ENCODE data around the gene NMNAT3. TPM values are rescaled to one million over a fixed set of nuclear protein-coding genes. Genes with fewer than 3 reads are reported as not detected.

The NMNAT3 gene
- total RNA-seq, 2 experiments from 2014 or later: 1.1 to 2.3 TPM

DNA sequence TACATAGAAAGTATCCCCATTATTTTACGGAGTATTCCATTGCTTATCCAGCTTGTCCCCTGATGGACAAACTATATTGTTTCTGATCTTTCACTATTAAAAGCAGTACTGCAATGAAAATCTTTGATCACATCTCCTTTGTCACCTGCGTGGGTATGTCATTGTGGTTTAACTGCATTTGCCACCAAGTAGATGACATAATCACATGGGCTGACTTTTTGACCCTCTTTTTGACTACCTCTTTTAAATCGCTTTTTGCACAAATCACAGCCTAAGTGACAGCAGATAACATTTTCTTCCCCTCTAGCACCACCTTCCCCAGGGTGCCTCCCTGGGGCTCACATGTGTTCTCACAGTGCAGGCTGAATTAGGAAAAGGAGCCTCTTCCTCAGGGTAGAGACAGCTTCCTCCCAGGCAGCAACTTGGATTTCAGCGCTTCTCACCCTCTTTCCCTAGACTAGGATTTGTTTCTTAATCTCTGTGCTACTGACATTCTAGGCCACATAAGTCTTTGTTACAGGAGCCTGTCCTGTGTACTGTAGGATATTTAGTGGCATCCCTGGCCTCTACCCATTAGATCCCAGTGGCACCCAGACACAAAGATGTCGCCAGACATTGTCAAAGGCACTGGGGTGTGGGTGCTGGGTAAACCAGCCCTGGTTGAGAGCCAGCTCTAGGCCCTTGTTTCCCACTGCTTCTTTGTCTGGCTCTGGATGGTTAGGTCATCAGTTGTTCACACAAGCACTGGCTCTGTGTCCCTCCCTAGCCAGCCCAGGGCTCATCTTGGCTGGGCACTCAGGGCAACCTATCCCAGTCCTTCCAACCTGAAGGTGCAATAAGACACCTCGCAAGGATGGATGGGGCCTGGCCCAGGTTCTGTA is 136.9 kb downstream of the NMNAT3 start:
- Mint-ChIP-seq H3K4me3 (no peak overlapping the region), H3K36me3 (no peaks in the 10 kb centered on the region), H3K27me3 (peaks cover 40% of the 10 kb centered on the region), H3K4me1 (ENCODE audit: low read depth) (peaks cover 11% of the 10 kb centered on the region), H3K27ac (no peak overlapping the region), H3K9me3 (no peaks in the 10 kb centered on the region)
- ChIA-PET CTCF (no interaction called here), POLR2A (interaction anchor here (0.6 kb wide), 1 partner anchor 1615 kb away, joined by 3 read pairs; no protein-coding TSS in a partner anchor)
- no peak for DNase-seq
- intact Hi-C loops (cut with micrococcal nuclease): no loop called here

DNA sequence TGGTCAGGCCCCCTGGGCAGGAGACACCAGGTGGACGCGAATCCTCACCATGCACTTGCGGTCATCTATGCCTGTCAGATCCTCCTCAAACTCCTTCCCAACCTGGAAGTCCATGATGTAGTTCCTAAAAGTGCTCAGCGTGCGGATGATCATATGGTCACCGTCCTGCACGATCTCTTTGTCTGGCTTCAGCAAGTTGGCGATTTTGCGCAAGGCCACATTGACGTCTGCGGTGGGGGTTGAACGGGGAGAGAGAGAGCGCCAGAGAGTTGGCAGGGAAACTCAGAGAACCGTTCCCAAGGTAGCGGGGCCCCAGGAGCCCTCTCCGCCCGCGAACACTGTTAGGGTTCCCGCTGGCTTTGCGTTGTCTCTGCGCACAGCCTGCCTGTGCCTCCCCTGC is 139.0 kb downstream of the NMNAT3 start:
- H3K27ac Mint-ChIP-seq: no peak overlapping the region
- no peak overlapping the region for H3K4me3 Mint-ChIP-seq
- H3K36me3 Mint-ChIP-seq: no peaks in the 10 kb centered on the region
- H3K4me1 Mint-ChIP-seq (ENCODE audit: low read depth): peaks cover 11% of the 10 kb centered on the region
- intact Hi-C loops (cut with micrococcal nuclease): no loop called here
- DNase-seq: no peak
- no peaks in the 10 kb centered on the region for H3K9me3 Mint-ChIP-seq
- ChIA-PET CTCF (no interaction called here), POLR2A (no interaction called here)
- peaks cover 38% of the 10 kb centered on the region for H3K27me3 Mint-ChIP-seq

DNA sequence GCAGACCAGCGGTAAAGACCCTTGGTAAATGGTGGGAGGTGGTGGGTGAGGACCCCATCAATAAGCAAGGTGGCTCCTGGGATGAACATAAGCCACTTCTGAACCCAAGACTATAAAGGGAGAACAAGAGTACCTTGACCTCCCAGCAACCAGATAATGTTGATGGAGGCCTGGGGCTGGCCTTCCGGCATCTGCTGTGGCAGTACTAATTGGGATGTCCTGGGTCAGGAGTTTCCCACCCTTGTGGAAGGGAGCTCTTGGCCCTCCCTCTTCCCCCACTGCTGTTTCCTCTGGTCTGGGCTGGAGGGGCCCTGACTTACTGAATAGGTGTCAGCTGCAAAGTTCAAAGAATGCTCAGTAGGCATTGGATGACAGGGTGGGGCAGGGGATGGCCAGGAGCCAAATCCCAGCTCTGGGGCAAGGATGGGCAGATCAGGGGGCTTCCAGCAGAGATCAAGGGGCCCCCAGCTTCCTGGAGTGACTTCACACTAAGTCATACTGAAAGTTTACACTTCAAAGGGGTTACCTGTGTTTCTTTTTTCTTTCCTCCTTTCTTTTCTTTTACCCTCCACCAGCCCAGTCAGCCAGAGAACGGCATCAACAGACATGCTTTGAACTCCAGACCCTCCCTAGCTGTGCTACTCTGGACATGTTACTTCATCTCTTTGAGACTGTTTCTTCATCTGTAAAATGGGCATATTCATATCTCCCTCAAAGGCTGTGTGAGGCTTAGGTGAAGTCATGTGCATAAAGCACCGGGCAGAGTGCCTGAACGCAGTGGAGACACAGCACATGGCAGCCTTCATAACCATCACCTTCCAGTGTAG is 139.8 kb downstream of the NMNAT3 start:
- CTCF ChIA-PET: no interaction called here
- H3K36me3 Mint-ChIP-seq: no peaks in the 10 kb centered on the region
- no peak for DNase-seq
- H3K4me3 Mint-ChIP-seq: no peak overlapping the region
- POLR2A ChIA-PET: no interaction called here
- H3K27me3 Mint-ChIP-seq: peaks cover 37% of the 10 kb centered on the region
- H3K4me1 Mint-ChIP-seq (ENCODE audit: low read depth): peaks cover 11% of the 10 kb centered on the region
- intact Hi-C loops (cut with micrococcal nuclease): no loop called here
- H3K27ac Mint-ChIP-seq: no peak overlapping the region
- H3K9me3 Mint-ChIP-seq: no peaks in the 10 kb centered on the region

DNA sequence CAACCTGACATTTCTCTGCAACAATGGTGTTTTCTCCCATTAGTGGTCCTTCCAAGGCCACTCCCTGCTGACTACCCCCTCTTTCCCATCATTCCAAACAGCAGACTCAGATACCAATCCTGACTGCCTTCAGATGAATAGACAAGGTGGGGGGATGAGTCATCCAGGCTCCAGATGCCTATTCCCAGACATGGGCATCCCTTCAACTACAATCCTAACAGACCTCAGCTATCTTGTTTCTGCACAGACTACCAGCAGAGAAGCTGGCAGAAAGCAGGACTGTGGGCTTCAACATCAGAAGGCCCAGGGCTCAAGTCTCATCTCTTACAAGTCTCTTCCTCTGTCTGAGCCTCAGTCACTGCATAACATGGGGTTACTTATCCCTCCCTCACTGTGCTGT is 140.4 kb downstream of the NMNAT3 start:
- ChIA-PET POLR2A (no interaction called here), CTCF (no interaction called here)
- DNase-seq: no peak
- H3K27me3 Mint-ChIP-seq: peaks cover 37% of the 10 kb centered on the region
- H3K4me3 Mint-ChIP-seq: no peak overlapping the region
- H3K9me3 Mint-ChIP-seq: no peaks in the 10 kb centered on the region
- no peaks in the 10 kb centered on the region for H3K36me3 Mint-ChIP-seq
- no peak overlapping the region for H3K27ac Mint-ChIP-seq
- peaks cover 11% of the 10 kb centered on the region for H3K4me1 Mint-ChIP-seq (ENCODE audit: low read depth)
- intact Hi-C loops (cut with micrococcal nuclease): no loop called here

DNA sequence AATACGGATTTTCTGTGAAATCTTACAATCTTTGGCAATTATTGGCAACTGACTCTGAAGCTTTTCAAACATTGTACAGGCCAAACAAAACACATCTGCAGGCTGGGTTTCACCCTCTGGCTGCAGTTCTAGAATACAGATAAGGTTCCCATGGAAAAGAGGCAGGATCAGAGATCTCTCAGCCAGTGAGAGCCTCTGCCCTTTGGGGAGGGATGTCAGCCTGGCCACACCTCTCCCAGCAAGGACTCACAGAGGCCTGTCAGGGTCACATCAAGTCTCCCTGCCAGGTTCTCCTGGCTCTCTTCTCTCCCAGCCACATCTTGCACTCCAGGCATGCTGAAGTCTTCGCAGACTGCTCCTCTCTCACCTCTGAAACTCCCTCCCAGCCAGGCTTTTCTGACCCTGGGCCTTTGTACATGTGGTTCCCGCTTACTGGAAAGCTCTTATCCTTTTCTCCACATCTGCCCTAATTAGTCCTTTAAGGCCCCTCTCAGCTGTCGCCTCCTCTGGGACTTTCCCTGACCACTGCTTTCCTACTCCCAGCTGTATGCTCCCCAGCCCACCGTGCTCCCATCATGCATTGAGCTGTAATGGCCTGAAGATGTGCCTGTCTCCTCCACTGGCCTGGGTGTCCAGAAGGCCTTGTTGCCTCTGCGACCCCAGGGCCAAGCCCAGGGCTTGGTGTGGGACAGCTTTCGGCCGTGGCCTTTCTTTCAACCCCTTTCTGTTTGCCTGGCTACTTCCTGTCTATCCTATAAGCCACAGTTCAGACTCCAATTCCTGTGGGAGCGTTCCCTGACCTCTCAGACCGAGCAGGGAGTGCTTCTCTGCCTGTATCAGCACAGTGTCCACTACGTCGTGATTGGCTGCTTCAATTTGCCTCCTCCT is 142.5 kb downstream of the NMNAT3 start:
- Mint-ChIP-seq H3K27me3 (peaks cover 21% of the 10 kb centered on the region), H3K36me3 (no peaks in the 10 kb centered on the region), H3K27ac (no peak overlapping the region), H3K9me3 (no peaks in the 10 kb centered on the region), H3K4me1 (ENCODE audit: low read depth) (peaks cover 11% of the 10 kb centered on the region), H3K4me3 (no peak overlapping the region)
- intact Hi-C loops (cut with micrococcal nuclease): no loop called here
- ChIA-PET CTCF (no interaction called here), POLR2A (no interaction called here)
- no peak for DNase-seq

DNA sequence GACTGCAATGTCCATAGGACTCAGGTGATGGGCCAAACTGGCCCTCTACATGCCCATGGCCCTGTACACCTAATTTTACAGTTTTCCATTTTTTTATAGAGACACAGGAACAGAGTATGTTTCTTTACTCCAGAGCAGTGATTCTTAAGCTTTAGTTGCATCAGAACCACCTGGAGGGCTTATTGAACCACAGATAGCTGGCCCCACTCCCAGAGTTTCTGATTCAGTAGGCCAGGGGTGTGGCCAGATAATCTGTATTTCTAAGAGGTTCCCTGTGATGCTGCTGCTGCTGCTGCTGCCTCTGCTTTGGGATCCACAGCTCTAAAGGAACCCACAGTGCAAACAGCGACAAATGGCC is 143.3 kb downstream of the NMNAT3 start:
- intact Hi-C loops (cut with micrococcal nuclease): no loop called here
- POLR2A ChIA-PET: no interaction called here
- no peak overlapping the region for H3K27ac Mint-ChIP-seq
- H3K27me3 Mint-ChIP-seq: peaks cover 18% of the 10 kb centered on the region
- H3K4me1 Mint-ChIP-seq (ENCODE audit: low read depth): peaks cover 8% of the 10 kb centered on the region
- H3K9me3 Mint-ChIP-seq: no peaks in the 10 kb centered on the region
- no peak for DNase-seq
- CTCF ChIA-PET: no interaction called here
- no peak overlapping the region for H3K4me3 Mint-ChIP-seq
- H3K36me3 Mint-ChIP-seq: no peaks in the 10 kb centered on the region

DNA sequence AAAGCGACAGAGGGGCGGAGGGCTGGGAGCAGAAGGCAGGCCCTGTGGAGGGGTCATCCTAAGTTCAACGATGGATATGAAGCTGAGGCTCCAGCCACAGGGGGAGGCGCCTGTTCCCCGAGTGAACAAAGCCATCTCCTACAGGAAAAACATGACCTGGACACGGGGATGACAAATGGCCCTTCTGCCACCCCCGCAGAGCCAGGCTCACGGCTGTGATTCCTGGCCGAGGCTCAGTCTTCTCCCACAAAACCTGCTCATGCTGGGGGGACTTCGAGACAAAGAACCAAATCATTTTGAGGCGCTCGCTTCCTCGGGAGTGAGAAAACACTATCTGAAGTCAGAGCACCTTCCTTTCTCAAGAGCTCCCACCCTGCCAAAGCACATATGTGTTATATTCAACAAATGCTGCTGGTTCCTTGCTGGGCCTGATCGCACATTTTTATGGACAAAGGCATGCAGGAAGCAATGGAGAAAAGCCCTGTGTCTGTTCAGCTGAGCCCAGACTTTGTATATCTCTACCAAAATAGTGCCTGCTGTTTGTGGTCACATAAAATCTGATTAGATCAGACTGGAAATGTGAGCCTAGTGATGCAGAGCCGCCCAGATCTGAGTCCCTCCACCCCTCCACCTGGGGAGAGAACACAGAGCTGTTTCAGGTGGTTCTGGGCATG is 143.9 kb downstream of the NMNAT3 start:
- ChIA-PET CTCF (no interaction called here), POLR2A (no interaction called here)
- Mint-ChIP-seq H3K4me1 (ENCODE audit: low read depth) (peaks cover 7% of the 10 kb centered on the region), H3K36me3 (no peaks in the 10 kb centered on the region), H3K27me3 (peaks cover 17% of the 10 kb centered on the region), H3K4me3 (no peak overlapping the region), H3K9me3 (no peaks in the 10 kb centered on the region), H3K27ac (no peak overlapping the region)
- intact Hi-C loops (cut with micrococcal nuclease): no loop called here
- DNase-seq: no peak

DNA sequence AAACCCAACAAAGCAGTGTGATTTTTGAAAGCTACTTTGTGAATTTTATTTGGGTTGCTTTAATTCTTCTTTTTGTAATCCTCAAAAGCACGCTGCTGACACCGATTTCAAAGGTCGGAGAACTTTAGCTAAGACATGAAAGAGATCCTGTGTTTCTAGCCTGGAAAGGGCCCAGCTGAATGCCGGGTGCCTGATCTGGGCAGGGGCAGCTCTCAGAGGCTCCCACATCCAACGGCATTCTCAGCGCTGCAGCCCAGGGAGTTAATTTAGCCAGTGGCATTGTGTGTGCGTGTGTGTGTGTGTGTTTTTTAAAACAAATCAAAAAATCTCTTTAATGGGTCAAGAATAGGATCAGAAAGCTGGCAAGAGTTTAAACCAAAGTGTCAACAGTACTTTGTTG is 144.8 kb downstream of the NMNAT3 start:
- no peaks in the 10 kb centered on the region for H3K36me3 Mint-ChIP-seq

DNA sequence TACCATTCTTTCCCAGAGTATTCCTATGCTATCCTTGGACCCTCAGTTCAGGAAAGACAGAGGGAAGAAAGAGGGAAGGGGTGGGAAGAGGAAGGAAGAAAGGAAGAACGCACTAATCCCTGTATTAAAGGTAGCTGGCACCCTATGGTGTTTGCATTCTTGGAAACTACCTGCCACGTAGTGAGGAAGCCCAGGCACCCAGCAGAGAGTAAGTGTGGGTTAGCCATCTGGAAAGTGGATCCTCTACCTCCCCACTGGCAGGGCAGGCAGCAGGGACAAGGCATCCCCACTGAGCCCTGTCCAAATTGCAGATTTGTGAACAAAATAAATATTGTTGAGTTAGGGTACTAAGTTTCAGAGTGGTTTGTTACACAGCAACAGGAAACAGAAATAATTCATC is 147.1 kb downstream of the NMNAT3 start:
- Mint-ChIP-seq H3K36me3 (no peaks in the 10 kb centered on the region), H3K27ac (no peak overlapping the region), H3K9me3 (no peaks in the 10 kb centered on the region), H3K4me3 (no peak overlapping the region), H3K27me3 (no peaks in the 10 kb centered on the region), H3K4me1 (ENCODE audit: low read depth) (no peaks in the 10 kb centered on the region)
- ChIA-PET CTCF (no interaction called here), POLR2A (no interaction called here)
- intact Hi-C loops (cut with micrococcal nuclease): no loop called here
- DNase-seq: no peak

More for the DNA sequence above, 144.8 kb downstream of the NMNAT3 start:
- no peak for DNase-seq
- intact Hi-C loops (cut with micrococcal nuclease): no loop called here
- no peaks in the 10 kb centered on the region for H3K4me1 Mint-ChIP-seq (ENCODE audit: low read depth)
- H3K9me3 Mint-ChIP-seq: no peaks in the 10 kb centered on the region
- no peak overlapping the region for H3K4me3 Mint-ChIP-seq
- POLR2A ChIA-PET: no interaction called here
- no peak overlapping the region for H3K27ac Mint-ChIP-seq
- peaks cover 9% of the 10 kb centered on the region for H3K27me3 Mint-ChIP-seq
- CTCF ChIA-PET: no interaction called here

DNA sequence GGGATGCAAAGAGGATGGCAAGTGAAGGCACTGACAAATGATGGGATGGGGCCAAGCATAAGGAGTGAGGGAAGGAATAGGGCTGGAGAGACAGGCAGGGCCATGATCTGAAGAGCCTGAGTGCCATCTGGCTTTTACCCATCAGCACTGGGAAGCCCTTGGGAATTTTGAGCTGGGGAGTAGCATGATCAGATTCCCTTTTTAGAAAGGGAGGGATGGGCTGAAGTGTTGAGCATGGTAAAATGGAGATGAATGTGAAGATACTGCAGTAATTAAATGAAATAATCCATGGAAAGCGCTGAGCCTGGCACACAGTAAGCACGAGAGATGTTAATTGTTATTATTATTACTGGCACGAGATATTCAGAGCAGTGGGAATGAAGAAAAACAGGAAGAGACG is 148.1 kb downstream of the NMNAT3 start:
- ChIA-PET POLR2A (no interaction called here), CTCF (no interaction called here)
- H3K4me3 Mint-ChIP-seq: no peak overlapping the region
- H3K9me3 Mint-ChIP-seq: no peaks in the 10 kb centered on the region
- H3K27me3 Mint-ChIP-seq: no peaks in the 10 kb centered on the region
- DNase-seq: no peak
- H3K36me3 Mint-ChIP-seq: no peaks in the 10 kb centered on the region
- no peaks in the 10 kb centered on the region for H3K4me1 Mint-ChIP-seq (ENCODE audit: low read depth)
- intact Hi-C loops (cut with micrococcal nuclease): loop anchor here (10.0 kb wide), 1 partner anchor 105 kb away; no protein-coding TSS in a partner anchor
- no peak overlapping the region for H3K27ac Mint-ChIP-seq

DNA sequence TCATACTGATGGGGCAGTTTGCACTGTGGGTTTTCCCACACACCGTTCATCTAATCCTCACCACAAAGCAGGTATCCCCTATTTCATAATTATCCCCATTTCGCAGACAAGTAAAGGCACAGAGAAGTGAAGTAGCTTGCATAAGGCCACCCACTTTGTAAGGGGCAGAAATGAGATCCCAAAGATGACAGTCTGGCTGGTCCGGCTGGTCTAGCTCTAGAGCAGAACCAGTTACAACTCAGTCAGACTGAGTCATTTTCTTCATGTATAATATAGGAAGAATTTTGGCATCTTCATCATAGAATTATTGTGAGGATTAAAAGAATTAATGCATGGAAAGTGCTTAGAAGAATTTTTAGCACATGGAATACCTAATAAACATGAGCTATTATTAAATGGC is 148.8 kb downstream of the NMNAT3 start:
- intact Hi-C loops (cut with micrococcal nuclease): loop anchor here (10.0 kb wide), 1 partner anchor 104 kb away; no protein-coding TSS in a partner anchor
- Mint-ChIP-seq H3K27ac (no peak overlapping the region), H3K36me3 (no peaks in the 10 kb centered on the region), H3K9me3 (no peaks in the 10 kb centered on the region), H3K27me3 (no peaks in the 10 kb centered on the region), H3K4me1 (ENCODE audit: low read depth) (no peaks in the 10 kb centered on the region), H3K4me3 (no peak overlapping the region)
- no peak for DNase-seq
- ChIA-PET CTCF (no interaction called here), POLR2A (no interaction called here)

DNA sequence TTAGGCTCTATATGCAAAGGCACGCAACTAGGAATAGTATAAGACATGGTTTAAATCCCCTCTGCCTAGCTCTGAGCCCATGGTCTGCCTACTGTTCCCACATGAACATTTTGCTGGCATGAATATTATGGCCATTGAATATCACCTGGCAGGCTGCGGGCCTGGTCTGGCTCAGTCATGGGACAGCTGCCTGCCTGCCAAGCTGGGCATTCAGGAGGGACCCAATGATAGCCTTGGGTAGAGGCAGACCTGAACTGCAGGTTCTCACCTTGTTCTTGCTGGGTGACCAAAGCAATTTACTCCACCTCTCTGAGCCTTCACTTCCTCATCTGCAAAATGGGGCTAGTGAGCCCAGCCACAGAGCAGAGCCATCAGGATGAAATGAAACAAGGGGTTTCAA is 149.5 kb downstream of the NMNAT3 start:
- Mint-ChIP-seq H3K27ac (no peak overlapping the region), H3K9me3 (no peaks in the 10 kb centered on the region), H3K36me3 (no peaks in the 10 kb centered on the region), H3K27me3 (no peaks in the 10 kb centered on the region), H3K4me3 (no peak overlapping the region), H3K4me1 (ENCODE audit: low read depth) (no peaks in the 10 kb centered on the region)
- ChIA-PET CTCF (no interaction called here), POLR2A (no interaction called here)
- DNase-seq: no peak
- intact Hi-C loops (cut with micrococcal nuclease): loop anchor here (10.0 kb wide), 1 partner anchor 103 kb away; no protein-coding TSS in a partner anchor

Data from activated CD4-positive, alpha-beta memory T cell treated with anti-CD3 and anti-CD28 coated beads for 36 hours (primary cell).